Naive thymus-derived CD8-positive, alpha-beta T cell (primary cell): ENCODE measurements around the gene IGFBP1. TPM values are rescaled to one million over a fixed set of nuclear protein-coding genes. Genes with fewer than 3 reads are reported as not detected.
A peak's percentile ranks its signal among the peaks of the same experiment; 100 is the strongest.

Experiments used
- ATAC-seq, 2 donors: fragments of 150-1000 bp; cut with Tn5 transposase in 1 of 2; sonication (Bioruptor Pico), chemical (Tn5 transposase) in 1 of 2; 1 replicate in 1 of 2; 2 replicates in 1 of 2; pipeline ENCODE4 v1.10.0; 2021; ENCODE audit warnings: mild to moderate bottlenecking in 2 of 2, moderate library complexity in 2 of 2
- POLR2A ChIA-PET: fragments of 350-600 bp; sonication (Branson Sonifier 250); formaldehyde crosslinking; loops from one replicate; lab custom pipeline; 2021; ENCODE audit warnings: antibody characterized with exemption; lab: Charles Lee
- DNase-seq, 10 donors: peaks; one replicate each; pipeline versions ENCODE4 v3.0.0 to v3.0.0-alpha.2; 2020 to 2022
- H3K27ac Mint-ChIP-seq, 10 donors: one replicate each; pipeline ENCODE4 v1.8.0; 2020 to 2022; ENCODE audit warnings: mild to moderate bottlenecking in 10 of 10, mixed read lengths in 10 of 10, moderate library complexity in 4 of 10, inconsistent platforms in 1 of 10
- H3K27me3 Mint-ChIP-seq, 5 donors: one replicate each; pipeline ENCODE4 v1.8.0; 2021 to 2022; ENCODE audit warnings: mixed read lengths in 5 of 5
- H3K36me3 Mint-ChIP-seq, 3 donors: one replicate each; pipeline ENCODE4 v1.8.0; 2020 to 2022; ENCODE audit warnings: mixed read lengths in 3 of 3, mild to moderate bottlenecking in 2 of 3, inconsistent platforms in 1 of 3
- H3K4me1 Mint-ChIP-seq, 4 donors: one replicate each; pipeline ENCODE4 v1.8.0; 2021 to 2022; ENCODE audit warnings: mixed read lengths in 4 of 4
- H3K4me3 Mint-ChIP-seq, 10 donors: one replicate each; pipeline ENCODE4 v1.8.0; 2020 to 2022; ENCODE audit warnings: mild to moderate bottlenecking in 10 of 10, mixed read lengths in 10 of 10, moderate library complexity in 6 of 10, inconsistent platforms in 1 of 10
- H3K9me3 Mint-ChIP-seq, 9 donors: one replicate each; pipeline ENCODE4 v1.8.0; 2020 to 2022; ENCODE audit warnings: mixed read lengths in 9 of 9, mild to moderate bottlenecking in 3 of 9, inconsistent platforms in 1 of 9, moderate library complexity in 1 of 9
- polyA plus RNA-seq, 3 donors: library from polyadenylated mRNA; unstranded; fragments of 300-500 nt; fragmentation: Illumina TruSeq; gene quantifications; one replicate each; pipeline ENCODE4 v1.2.3, GENCODE V29; 2021
- total RNA-seq, 8 experiments: library from RNA in 2 of 8; stranded (reverse) in 2 of 8; gene quantifications; one replicate each; pipeline ENCODE4 v1.2.3 and lab custom pipeline; 2021 to 2026

Gene IGFBP1
- total and polyA plus RNA-seq, 5 experiments from 2014 or later = not detected

DNA sequence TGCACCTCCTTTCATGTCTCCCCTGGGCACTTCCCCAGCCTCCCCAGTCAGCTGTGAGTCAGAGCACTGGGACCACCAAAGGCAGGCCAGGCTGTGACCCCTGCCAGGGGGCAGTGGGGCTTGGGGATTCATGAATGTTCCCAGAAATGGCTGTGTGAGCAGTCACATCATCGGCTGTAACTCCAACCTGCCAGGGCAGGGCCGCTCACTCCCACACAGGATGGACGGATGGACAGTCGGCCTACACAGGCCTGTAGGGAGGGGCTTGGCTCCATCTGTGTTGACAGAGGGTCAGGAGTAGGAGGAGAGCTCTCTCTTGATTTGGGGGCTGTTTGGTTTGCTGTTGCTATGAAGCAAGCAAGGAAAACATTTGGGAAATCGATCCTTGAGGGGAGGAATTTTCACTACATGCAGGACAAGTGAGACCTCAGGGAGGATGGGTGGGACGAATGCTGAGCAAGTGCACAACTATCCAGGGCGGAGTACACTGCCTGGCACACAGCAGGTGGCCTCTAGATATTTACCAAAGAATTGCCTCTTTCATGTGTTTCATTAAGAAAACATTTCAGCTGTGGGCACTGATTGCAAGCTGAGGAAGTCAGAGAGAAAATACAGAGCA, 2.9 kb upstream of the IGFBP1 start:
- ATAC-seq (no peak), DNase-seq (no peak)
- POLR2A ChIA-PET = no interaction called here
- no peak overlapping the region for H3K4me3 Mint-ChIP-seq
- H3K4me1 Mint-ChIP-seq = peaks cover 0 to 4% (median under 1%) of the 10 kb centered on the region in 4 donors
- H3K27me3 Mint-ChIP-seq = peaks cover 13 to 66% (median 42%) of the 10 kb centered on the region in 5 donors
- H3K9me3 Mint-ChIP-seq = no peaks in the 10 kb centered on the region
- no peak overlapping the region for H3K27ac Mint-ChIP-seq
- no peaks in the 10 kb centered on the region for H3K36me3 Mint-ChIP-seq

DNA sequence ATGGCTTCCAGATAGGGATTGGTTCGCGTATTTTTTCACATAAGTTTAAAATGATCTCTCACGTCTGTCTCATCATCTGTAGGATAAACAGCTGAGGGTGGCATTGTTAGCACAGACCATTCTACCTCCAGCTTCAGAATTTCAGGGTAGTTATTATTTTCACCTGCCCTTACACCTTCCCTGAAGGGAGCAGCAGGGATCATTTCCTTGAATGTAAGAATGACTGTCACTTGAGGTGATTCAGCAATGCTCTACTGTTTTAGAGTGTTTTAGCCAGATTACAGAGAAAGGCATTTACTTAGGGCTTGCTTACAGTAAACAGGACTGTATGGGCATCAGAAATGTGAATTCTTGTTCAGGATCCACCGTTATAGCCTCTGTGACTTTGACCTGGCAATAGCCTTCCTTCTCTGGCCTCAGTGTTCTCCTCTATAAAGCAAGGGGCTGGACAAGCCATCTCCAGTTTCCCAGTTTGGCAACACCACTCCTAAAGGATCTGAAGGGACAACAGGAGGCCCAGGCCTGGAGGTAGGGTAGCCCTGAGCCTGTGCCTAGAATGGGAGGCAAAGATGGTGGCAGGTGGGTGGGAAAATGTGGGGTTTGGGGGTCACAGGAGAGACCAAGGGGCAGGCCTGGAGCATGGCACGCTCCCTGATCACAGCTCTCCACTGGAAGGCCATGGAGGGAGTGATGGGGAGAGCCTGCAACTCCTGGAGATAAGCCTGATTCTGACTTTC, 1.2 kb upstream of the IGFBP1 start:
- no peak for ATAC-seq
- no peaks in the 10 kb centered on the region for H3K9me3 Mint-ChIP-seq
- H3K27ac Mint-ChIP-seq = no peak overlapping the region
- DNase-seq = no peak
- peaks cover 0 to 4% (median under 1%) of the 10 kb centered on the region in 4 donors for H3K4me1 Mint-ChIP-seq
- POLR2A ChIA-PET = no interaction called here
- H3K4me3 Mint-ChIP-seq = no peak overlapping the region
- H3K27me3 Mint-ChIP-seq = peaks cover 20 to 81% (median 46%) of the 10 kb centered on the region in 5 donors
- H3K36me3 Mint-ChIP-seq = no peaks in the 10 kb centered on the region

DNA sequence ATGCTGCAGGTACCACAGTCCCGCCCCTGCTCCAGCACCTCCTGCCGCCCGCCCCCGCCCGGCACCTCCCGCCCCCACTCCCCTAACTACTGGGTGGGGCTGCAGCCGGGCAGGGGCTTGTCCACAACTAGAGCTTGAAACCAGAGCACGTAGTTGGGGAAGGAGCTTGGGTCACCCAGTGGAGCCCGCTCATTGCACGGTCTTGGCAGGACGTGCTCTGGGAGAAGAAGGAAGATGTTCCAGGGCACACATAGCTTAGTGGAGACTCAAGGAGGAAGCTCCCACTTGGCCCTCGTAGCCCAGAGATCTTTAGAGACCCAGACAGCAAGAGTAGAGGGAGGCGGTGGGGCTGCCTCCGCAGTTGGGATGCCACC, 692 bp downstream of the IGFBP1 start:
- peak overlapping the region in 1 of 10 donors; percentile 18 for H3K4me3 Mint-ChIP-seq
- POLR2A ChIA-PET = no interaction called here
- H3K27me3 Mint-ChIP-seq = peaks cover 21 to 83% (median 53%) of the 10 kb centered on the region in 5 donors
- H3K36me3 Mint-ChIP-seq = no peaks in the 10 kb centered on the region
- ATAC-seq = no peak
- no peak for DNase-seq
- H3K4me1 Mint-ChIP-seq = peaks cover 0 to 4% (median under 1%) of the 10 kb centered on the region in 4 donors
- H3K27ac Mint-ChIP-seq = no peak overlapping the region
- H3K9me3 Mint-ChIP-seq = no peaks in the 10 kb centered on the region

DNA sequence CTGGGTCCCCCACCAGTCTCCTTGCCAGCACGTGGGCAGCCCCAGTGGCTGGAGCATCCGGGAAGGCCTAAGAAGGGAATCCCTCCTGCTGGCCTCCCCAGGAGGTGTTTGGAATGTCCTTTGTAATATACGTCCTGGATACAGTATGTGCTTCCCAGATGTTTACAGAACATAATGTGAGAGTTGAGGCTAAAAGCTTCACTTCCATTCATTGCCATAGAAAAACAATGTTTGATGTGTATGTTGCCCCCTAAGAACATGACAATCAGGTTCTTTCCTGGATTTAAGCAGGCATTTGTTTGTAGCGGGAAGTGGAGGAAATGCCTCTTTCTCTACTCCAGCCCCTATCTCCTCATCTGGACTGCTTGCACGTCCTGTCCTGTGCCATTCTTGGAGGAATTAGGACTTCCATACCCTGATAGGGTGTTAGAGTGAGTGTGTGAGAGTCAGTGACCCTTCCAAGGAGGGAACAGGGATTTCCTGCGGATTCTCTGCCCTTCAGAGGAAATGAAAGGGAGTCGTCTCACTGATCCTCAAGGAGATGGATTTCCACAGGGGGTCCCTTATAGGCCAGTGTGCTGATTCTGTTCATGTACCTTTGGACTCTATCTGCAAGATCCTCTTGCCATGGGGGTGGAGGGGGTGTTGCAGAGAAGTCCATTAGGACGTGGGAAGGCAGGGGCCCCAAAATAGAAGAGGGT, 1.2 kb downstream of the IGFBP1 start:
- Mint-ChIP-seq H3K27me3 (peaks cover 23 to 83% (median 56%) of the 10 kb centered on the region in 5 donors), H3K27ac (no peak overlapping the region), H3K4me3 (peak overlapping the region in 1 of 10 donors; percentile 18), H3K4me1 (peaks cover 0 to 4% (median 0%) of the 10 kb centered on the region in 4 donors), H3K9me3 (no peaks in the 10 kb centered on the region), H3K36me3 (no peaks in the 10 kb centered on the region)
- ATAC-seq (no peak), DNase-seq (no peak)
- POLR2A ChIA-PET = no interaction called here

DNA sequence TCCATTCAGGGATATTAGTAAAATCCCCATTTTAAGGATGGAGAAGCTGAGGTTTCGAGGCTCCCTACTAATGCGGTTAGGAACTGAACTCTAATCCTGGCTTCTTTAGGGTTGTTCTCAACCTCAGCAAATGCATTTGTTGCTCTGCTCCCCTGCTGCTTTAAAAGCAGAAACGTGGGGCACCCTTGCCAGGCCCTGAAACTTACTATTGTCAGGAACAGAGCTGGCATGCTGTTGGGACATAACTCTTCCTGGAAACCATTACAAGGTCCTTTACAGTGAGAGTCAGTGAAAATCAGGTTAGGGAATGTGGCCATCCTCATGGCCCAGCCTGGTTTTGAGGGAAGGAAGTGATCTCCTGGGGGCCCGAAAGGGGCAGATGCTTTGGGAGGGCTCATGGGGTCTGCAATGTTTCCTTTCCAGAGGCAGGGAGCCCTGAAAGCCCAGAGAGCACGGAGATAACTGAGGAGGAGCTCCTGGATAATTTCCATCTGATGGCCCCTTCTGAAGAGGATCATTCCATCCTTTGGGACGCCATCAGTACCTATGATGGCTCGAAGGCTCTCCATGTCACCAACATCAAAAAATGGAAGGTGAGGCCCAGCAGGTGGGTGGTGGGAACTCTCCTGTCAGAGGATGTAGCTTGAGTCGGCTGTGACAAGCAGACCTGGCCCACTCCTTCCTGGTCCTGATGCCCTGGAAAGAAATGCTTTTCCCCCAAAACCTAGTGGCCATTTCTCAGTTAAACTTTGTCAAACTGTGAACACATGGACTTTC, 2.0 kb downstream of the IGFBP1 start:
- H3K4me1 Mint-ChIP-seq = peaks cover 0 to 4% (median 0%) of the 10 kb centered on the region in 4 donors
- H3K36me3 Mint-ChIP-seq = no peaks in the 10 kb centered on the region
- H3K9me3 Mint-ChIP-seq = no peaks in the 10 kb centered on the region
- DNase-seq = no peak
- no peak overlapping the region for H3K4me3 Mint-ChIP-seq
- H3K27me3 Mint-ChIP-seq = peaks cover 26 to 83% (median 55%) of the 10 kb centered on the region in 5 donors
- no peak overlapping the region for H3K27ac Mint-ChIP-seq
- ATAC-seq = no peak
- POLR2A ChIA-PET = no interaction called here

GRCh38 chr7:45890902-45891461, 2.7 kb downstream of the IGFBP1 start:
- Mint-ChIP-seq H3K27me3 (peaks cover 30 to 83% (median 56%) of the 10 kb centered on the region in 5 donors), H3K36me3 (no peaks in the 10 kb centered on the region), H3K4me1 (peaks cover 0 to 4% (median 0%) of the 10 kb centered on the region in 4 donors), H3K4me3 (no peak overlapping the region), H3K9me3 (no peaks in the 10 kb centered on the region), H3K27ac (no peak overlapping the region)
- POLR2A ChIA-PET = no interaction called here
- ATAC-seq = no peak
- DNase-seq = peak in 3 of 10 donors; percentile 8 to 22 (median 10)

DNA sequence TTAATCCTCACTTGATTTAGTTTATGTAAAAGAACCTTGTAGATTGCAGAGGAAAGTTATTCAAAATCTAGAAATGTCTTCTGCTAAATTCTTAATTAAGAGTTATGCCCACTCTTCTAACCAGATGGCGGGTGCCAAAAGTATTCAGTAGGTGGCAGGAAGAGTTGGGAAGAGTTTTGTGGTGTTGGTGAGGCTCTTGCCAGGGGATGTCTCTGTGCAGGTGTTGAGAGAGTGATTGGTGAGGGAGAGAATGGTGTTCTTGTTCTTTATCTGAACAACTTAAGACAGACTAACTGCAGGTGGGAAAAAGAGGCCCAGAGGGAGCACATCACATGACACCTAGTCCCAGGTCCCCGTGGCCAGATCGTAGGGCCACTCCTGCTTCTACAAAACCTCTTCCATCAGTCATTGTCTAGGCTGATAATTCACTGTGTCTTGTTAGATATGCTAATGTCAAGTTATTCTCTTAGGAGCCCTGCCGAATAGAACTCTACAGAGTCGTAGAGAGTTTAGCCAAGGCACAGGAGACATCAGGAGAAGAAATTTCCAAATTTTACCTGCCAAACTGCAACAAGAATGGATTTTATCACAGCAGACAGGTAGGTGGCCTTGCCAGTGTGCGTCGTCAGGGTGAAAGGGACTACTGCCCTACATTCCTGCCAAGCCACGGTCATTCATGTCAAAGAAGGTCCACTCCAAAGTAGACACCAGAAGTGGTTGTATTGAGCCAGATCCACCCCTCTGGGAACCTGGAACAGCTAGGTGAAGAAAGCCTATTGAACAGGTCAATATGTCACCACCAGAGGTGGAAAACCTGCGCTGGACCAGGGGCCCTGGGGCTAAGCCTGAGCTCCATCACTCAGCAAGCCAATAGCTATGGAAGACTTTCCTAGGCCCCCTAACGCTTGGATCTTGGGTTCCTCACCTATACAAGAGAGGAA, 3.4 kb downstream of the IGFBP1 start:
- Mint-ChIP-seq H3K27ac (no peak overlapping the region), H3K4me1 (peaks cover 0 to 4% (median 0%) of the 10 kb centered on the region in 4 donors), H3K9me3 (no peaks in the 10 kb centered on the region), H3K4me3 (no peak overlapping the region), H3K27me3 (peaks cover 32 to 88% (median 54%) of the 10 kb centered on the region in 5 donors), H3K36me3 (no peaks in the 10 kb centered on the region)
- no peak for ATAC-seq
- POLR2A ChIA-PET = no interaction called here
- DNase-seq = no peak

- DNase-seq (no peak), ATAC-seq (no peak)
- H3K36me3 Mint-ChIP-seq = no peaks in the 10 kb centered on the region
- H3K27ac Mint-ChIP-seq = peak overlapping the region in 1 of 10 donors; percentile 2
- H3K9me3 Mint-ChIP-seq = no peaks in the 10 kb centered on the region
- H3K4me1 Mint-ChIP-seq = peaks cover 0 to 4% (median 0%) of the 10 kb centered on the region in 4 donors
- POLR2A ChIA-PET = no interaction called here
- H3K4me3 Mint-ChIP-seq = no peak overlapping the region
- peaks cover 31 to 81% (median 50%) of the 10 kb centered on the region in 5 donors for H3K27me3 Mint-ChIP-seq
Measured at GRCh38 chr7:45892407-45893035, 4.2 kb downstream of the IGFBP1 start.

DNA sequence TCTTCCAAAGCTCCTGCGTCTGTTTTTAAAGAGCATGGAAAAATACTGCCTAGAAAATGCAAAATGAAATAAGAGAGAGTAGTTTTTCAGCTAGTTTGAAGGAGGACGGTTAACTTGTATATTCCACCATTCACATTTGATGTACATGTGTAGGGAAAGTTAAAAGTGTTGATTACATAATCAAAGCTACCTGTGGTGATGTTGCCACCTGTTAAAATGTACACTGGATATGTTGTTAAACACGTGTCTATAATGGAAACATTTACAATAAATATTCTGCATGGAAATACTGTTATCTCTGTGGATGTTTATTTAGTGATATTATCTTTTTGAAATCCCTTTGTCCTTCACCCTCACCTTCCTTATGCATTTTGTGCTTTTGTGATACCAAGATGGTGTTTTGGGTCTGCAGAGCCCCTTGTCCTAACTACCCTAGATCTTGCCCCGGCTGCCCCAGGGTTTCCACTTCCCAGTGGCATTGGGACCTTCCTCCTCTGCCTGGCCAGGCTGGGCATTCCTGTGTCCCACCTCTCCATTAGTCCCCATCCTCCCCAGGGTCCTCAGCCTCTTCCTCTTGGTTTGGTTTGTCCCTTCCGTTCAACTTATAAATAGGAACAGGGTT, 5.2 kb downstream of the IGFBP1 start:
- DNase-seq (no peak), ATAC-seq (no peak)
- no peak overlapping the region for H3K27ac Mint-ChIP-seq
- POLR2A ChIA-PET = no interaction called here
- H3K27me3 Mint-ChIP-seq = peaks cover 37 to 83% (median 50%) of the 10 kb centered on the region in 5 donors
- no peaks in the 10 kb centered on the region for H3K4me1 Mint-ChIP-seq
- no peaks in the 10 kb centered on the region for H3K36me3 Mint-ChIP-seq
- H3K9me3 Mint-ChIP-seq = no peaks in the 10 kb centered on the region
- H3K4me3 Mint-ChIP-seq = no peak overlapping the region

DNA sequence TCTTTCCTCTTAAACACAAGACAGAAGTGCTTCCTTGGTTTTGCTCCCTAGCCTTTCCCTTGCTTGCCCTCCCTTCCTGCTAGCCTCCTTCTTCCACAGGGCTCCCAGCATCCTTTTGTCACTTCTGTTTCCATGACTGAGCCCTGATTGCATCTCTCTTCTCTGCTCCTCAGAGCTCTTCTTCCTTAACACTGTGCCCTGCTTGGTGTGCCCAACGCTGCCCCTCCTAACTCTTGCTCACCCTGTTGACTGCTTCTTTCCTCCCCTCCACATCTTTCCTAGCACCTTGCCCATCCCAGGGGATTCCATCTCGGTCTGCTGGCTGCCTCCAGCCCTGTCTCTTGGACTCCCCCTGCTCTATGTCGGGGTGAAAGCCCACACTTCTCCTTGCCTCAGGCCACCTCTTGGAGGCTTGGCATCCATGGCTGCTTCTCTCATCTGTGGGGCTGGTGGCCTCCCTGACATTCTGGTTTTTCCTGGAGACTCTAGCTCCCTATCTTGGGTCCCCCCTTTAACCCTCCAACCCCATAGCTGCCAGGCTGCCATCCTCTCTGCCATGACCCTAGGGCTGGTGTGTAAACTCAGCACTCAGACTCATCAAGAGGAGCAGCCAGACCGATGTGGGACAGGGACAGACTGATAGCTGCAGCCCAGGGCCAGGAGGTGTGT, 5.8 kb downstream of the IGFBP1 start:
- H3K4me3 Mint-ChIP-seq = no peak overlapping the region
- POLR2A ChIA-PET = no interaction called here

More for the DNA sequence above, 5.8 kb downstream of the IGFBP1 start:
- Mint-ChIP-seq H3K36me3 (no peaks in the 10 kb centered on the region), H3K4me1 (no peaks in the 10 kb centered on the region), H3K27me3 (peaks cover 37 to 82% (median 48%) of the 10 kb centered on the region in 5 donors), H3K27ac (peak overlapping the region in 1 of 10 donors; percentile 36), H3K9me3 (no peaks in the 10 kb centered on the region)
- no peak for DNase-seq
- ATAC-seq = no peak
